ENCODE data around the gene SLC7A6OS.
A peak's percentile ranks its signal among the peaks of the same experiment; 100 is the strongest.

The SLC7A6OS gene

GRCh38 chr16:68263559-68264127, 47.1 kb downstream of the SLC7A6OS start:
- Histone ChIP-seq H3K23ac (ENCODE audit: low read depth, low read length, poor library complexity) (peak overlapping the region; percentile 99), H4K91ac (ENCODE audit: low read depth, low read length, poor library complexity) (no peak overlapping the region), H3K4me3 (ENCODE audit: low read length in 2 of 2) (peak overlapping the region; percentile 88 to 92), H3K27ac (replicated peaks; ENCODE audit: low read length) (no peak overlapping the region), H2BK120ac (ENCODE audit: low read depth, low read length) (no peak overlapping the region), H3K79me1 (ENCODE audit: low read depth, low read length) (peaks cover 3% of the 10 kb centered on the region), H3K4me1 (ENCODE audit: control insufficient read depth in 2 of 2, insufficient read depth in 1 of 2, low read depth in 1 of 2, low read length in 2 of 2) (peaks cover 0 to 8% of the 10 kb centered on the region in 2 donors), H2BK12ac (ENCODE audit: low read length) (no peak overlapping the region), H3K4me2 (ENCODE audit: insufficient read depth, low read length, poor library complexity, severe bottlenecking) (peak overlapping the region; percentile 99), H3K18ac (ENCODE audit: low read length) (peak overlapping the region; percentile 98), H3K36me3 (replicated peaks in 1 of 2; ENCODE audit: control insufficient read depth in 2 of 2, insufficient read depth in 2 of 2, low read length in 2 of 2) (peaks cover 8 to 13% of the 10 kb centered on the region in 2 donors), H3K9me3 (replicated peaks in 1 of 2; ENCODE audit: control insufficient read depth in 2 of 2, insufficient read depth in 1 of 2, low read depth in 1 of 2, low read length in 2 of 2) (peaks cover 0 to 2% of the 10 kb centered on the region in 2 donors), H3K27me3 (ENCODE audit: control insufficient read depth in 3 of 3, insufficient read depth in 3 of 3, low read depth in 1 of 3, low read length in 3 of 3) (peaks cover 0 to 5% (median 0%) of the 10 kb centered on the region in 3 experiments), H2BK15ac (ENCODE audit: low read length) (no peak overlapping the region), H4K8ac (ENCODE audit: low read depth, low read length) (no peak overlapping the region), H3K4ac (ENCODE audit: low read length) (no peak overlapping the region), H2AFZ (ENCODE audit: low read length) (peak overlapping the region; percentile 94), H2AK5ac (ENCODE audit: low read depth, low read length) (peak overlapping the region; percentile 9), H2BK5ac (ENCODE audit: low read length) (peak overlapping the region; percentile 44), H3K9ac (ENCODE audit: low read depth, low read length, poor library complexity) (peak overlapping the region; percentile 98), H3K14ac (ENCODE audit: low read length) (peak overlapping the region; percentile 95)
- DNase-seq (ENCODE audit: low spot score), result no peak
- no CpG with 5 or more reads among the region's 11 CpGs for WGBS, 2 donors (ENCODE audit: extremely low coverage in 2 of 2, insufficient read length in 2 of 2, insufficient replicate concordance in 1 of 2)

DNA sequence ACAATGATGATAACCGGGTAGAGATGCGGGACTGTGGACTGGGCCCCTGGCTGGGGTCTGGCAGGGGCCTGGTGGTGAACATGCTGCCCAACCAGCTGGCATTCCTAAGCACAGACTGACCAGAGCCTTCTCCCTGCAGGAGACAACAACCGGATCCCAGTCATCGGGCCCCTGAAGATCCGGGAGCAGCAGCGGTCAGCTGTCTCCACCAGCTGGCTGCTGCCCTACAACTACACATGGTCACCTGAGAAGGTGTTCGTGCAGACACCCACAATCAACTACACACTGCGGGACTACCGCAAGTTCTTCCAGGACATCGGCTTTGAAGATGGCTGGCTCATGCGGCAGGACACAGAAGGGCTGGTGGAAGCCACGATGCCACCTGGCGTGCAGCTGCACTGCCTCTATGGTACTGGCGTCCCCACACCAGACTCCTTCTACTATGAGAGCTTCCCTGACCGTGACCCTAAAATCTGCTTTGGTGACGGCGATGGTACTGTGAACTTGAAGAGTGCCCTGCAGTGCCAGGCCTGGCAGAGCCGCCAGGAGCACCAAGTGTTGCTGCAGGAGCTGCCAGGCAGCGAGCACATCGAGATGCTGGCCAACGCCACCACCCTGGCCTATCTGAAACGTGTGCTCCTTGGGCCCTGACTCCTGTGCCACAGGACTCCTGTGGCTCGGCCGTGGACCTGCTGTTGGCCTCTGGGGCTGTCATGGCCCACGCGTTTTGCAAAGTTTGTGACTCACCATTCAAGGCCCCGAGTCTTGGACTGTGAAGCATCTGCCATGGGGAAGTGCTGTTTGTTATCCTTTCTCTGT, 51.5 kb downstream of the SLC7A6OS start:
- H2BK120ac ChIP-seq (ENCODE audit: low read depth, low read length), result no peak overlapping the region
- H3K27ac ChIP-seq (replicated peaks; ENCODE audit: low read length), result no peak overlapping the region
- no peaks in the 10 kb centered on the region for H3K79me1 ChIP-seq (ENCODE audit: low read depth, low read length)
- H3K14ac ChIP-seq (ENCODE audit: low read length), result no peak overlapping the region
- H2BK15ac ChIP-seq (ENCODE audit: low read length), result no peak overlapping the region
- H3K23ac ChIP-seq (ENCODE audit: low read depth, low read length, poor library complexity), result no peak overlapping the region
- no peak for DNase-seq (ENCODE audit: low spot score)
- no peak overlapping the region for H3K4ac ChIP-seq (ENCODE audit: low read length)
- H3K36me3 ChIP-seq (replicated peaks in 1 of 2; ENCODE audit: control insufficient read depth in 2 of 2, insufficient read depth in 2 of 2, low read length in 2 of 2), result peaks cover 16 to 31% of the 10 kb centered on the region in 2 donors
- H2AK5ac ChIP-seq (ENCODE audit: low read depth, low read length), result no peak overlapping the region
- no peak overlapping the region for H2AFZ ChIP-seq (ENCODE audit: low read length)
- H3K9ac ChIP-seq (ENCODE audit: low read depth, low read length, poor library complexity), result no peak overlapping the region
- no peak overlapping the region for H2BK12ac ChIP-seq (ENCODE audit: low read length)
- H3K27me3 ChIP-seq (ENCODE audit: control insufficient read depth in 3 of 3, insufficient read depth in 3 of 3, low read depth in 1 of 3, low read length in 3 of 3), result peaks cover 0 to 2% (median 0%) of the 10 kb centered on the region in 3 experiments
- peaks cover 5 to 10% of the 10 kb centered on the region in 2 donors for H3K4me1 ChIP-seq (ENCODE audit: control insufficient read depth in 2 of 2, insufficient read depth in 1 of 2, low read depth in 1 of 2, low read length in 2 of 2)
- no peak overlapping the region for H3K4me2 ChIP-seq (ENCODE audit: insufficient read depth, low read length, poor library complexity, severe bottlenecking)
- no peak overlapping the region for H4K8ac ChIP-seq (ENCODE audit: low read depth, low read length)
- H3K4me3 ChIP-seq (ENCODE audit: low read length in 2 of 2), result peak overlapping the region in 1 of 2 donors; percentile 32
- no peak overlapping the region for H2BK5ac ChIP-seq (ENCODE audit: low read length)
- no peak overlapping the region for H4K91ac ChIP-seq (ENCODE audit: low read depth, low read length, poor library complexity)
- H3K18ac ChIP-seq (ENCODE audit: low read length), result no peak overlapping the region
- no CpG with 5 or more reads among the region's 27 CpGs for WGBS, 2 donors (ENCODE audit: extremely low coverage in 2 of 2, insufficient read length in 2 of 2, insufficient replicate concordance in 1 of 2)
- H3K9me3 ChIP-seq (replicated peaks in 1 of 2; ENCODE audit: control insufficient read depth in 2 of 2, insufficient read depth in 1 of 2, low read depth in 1 of 2, low read length in 2 of 2), result no peaks in the 10 kb centered on the region

DNA sequence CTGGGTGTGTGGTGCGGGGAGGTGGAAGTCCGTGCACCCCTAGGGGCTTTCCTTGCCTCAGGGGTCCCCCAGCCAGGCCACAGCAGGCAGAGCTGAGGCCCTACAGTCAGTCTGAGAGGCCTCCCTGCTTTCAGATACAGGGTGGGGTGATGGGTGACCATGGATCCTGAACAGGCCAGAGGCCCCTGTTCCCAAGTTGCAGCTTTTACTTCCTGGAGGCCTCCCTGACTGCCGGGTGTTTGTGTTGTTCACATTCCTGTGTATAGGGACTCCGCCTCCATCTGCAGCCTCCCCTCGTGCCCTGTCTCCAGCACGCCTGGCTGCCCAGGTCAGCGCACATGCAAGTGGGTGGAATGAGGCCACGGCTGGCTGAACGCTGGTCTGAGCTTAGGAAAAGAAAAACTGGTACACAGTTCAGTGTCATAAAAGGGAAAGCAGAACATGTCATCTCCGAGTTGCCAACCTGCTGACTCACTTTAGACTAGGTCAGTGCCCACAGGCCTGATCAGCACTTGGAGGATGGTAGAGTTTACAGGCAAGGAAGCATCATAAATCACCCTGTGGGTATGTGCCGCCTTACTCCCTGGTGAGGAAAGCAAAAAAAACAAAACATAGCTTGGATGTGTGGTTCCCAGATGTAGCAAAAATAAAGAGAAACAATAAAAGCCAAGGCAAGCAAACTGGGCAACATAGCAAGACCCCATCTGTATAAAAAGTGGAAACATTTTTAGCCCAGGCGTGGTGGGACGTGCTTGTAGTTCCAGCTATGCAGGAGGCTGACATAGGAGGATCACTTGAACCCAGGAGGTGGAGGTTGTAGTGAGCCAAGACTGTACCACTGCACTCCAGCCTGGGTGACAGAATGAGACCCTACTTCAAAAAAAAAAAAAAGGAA, 52.6 kb downstream of the SLC7A6OS start:
- no peak overlapping the region for H4K8ac ChIP-seq (ENCODE audit: low read depth, low read length)
- H4K91ac ChIP-seq (ENCODE audit: low read depth, low read length, poor library complexity), result no peak overlapping the region
- H3K4ac ChIP-seq (ENCODE audit: low read length), result no peak overlapping the region
- no peak overlapping the region for H3K4me2 ChIP-seq (ENCODE audit: insufficient read depth, low read length, poor library complexity, severe bottlenecking)
- no peaks in the 10 kb centered on the region for H3K79me1 ChIP-seq (ENCODE audit: low read depth, low read length)
- peak overlapping the region; percentile 90 for H2AK5ac ChIP-seq (ENCODE audit: low read depth, low read length)
- H3K23ac ChIP-seq (ENCODE audit: low read depth, low read length, poor library complexity), result no peak overlapping the region
- H3K4me1 ChIP-seq (ENCODE audit: control insufficient read depth in 2 of 2, insufficient read depth in 1 of 2, low read depth in 1 of 2, low read length in 2 of 2), result peaks cover 5 to 10% of the 10 kb centered on the region in 2 donors
- H2BK5ac ChIP-seq (ENCODE audit: low read length), result no peak overlapping the region
- no peak overlapping the region for H3K14ac ChIP-seq (ENCODE audit: low read length)
- peak overlapping the region; percentile 58 for H2AFZ ChIP-seq (ENCODE audit: low read length)
- peak overlapping the region; percentile 77 for H3K18ac ChIP-seq (ENCODE audit: low read length)
- peaks cover 19 to 39% of the 10 kb centered on the region in 2 donors for H3K36me3 ChIP-seq (replicated peaks in 1 of 2; ENCODE audit: control insufficient read depth in 2 of 2, insufficient read depth in 2 of 2, low read length in 2 of 2)
- H2BK120ac ChIP-seq (ENCODE audit: low read depth, low read length), result no peak overlapping the region
- no peak overlapping the region for H3K4me3 ChIP-seq (ENCODE audit: low read length in 2 of 2)
- H3K9me3 ChIP-seq (replicated peaks in 1 of 2; ENCODE audit: control insufficient read depth in 2 of 2, insufficient read depth in 1 of 2, low read depth in 1 of 2, low read length in 2 of 2), result no peaks in the 10 kb centered on the region
- no peak overlapping the region for H2BK15ac ChIP-seq (ENCODE audit: low read length)
- no CpG with 5 or more reads among the region's 13 CpGs for WGBS, 2 donors (ENCODE audit: extremely low coverage in 2 of 2, insufficient read length in 2 of 2, insufficient replicate concordance in 1 of 2)
- DNase-seq (ENCODE audit: low spot score), result no peak
- no peak overlapping the region for H3K27ac ChIP-seq (replicated peaks; ENCODE audit: low read length)
- peaks cover 0 to 2% (median 0%) of the 10 kb centered on the region in 3 experiments for H3K27me3 ChIP-seq (ENCODE audit: control insufficient read depth in 3 of 3, insufficient read depth in 3 of 3, low read depth in 1 of 3, low read length in 3 of 3)
- no peak overlapping the region for H2BK12ac ChIP-seq (ENCODE audit: low read length)
- no peak overlapping the region for H3K9ac ChIP-seq (ENCODE audit: low read depth, low read length, poor library complexity)
